Measurements from ENCODE around the gene TCP11L2. TPM values are rescaled to one million over a fixed set of nuclear protein-coding genes. Genes with fewer than 3 reads are reported as not detected.

Gene TCP11L2
- total and polyA plus RNA-seq, 2 of the 8 experiments (the other 6 are each of a cell fraction or from before 2014, with no cell fraction given): 2.1 to 7.1 TPM

- Histone ChIP-seq H3K27ac (ENCODE audit: low read depth, low read length) (no peak overlapping the region), H4K91ac (replicated peaks; ENCODE audit: insufficient read length, low read length) (no peak overlapping the region), H3K9ac (replicated peaks in 1 of 4; ENCODE audit: extremely low read depth in 1 of 4, low read depth in 3 of 4, low read length in 3 of 4) (no peak overlapping the region), H3K23ac (ENCODE audit: insufficient read length) (no peak overlapping the region), H4K5ac (ENCODE audit: insufficient read length, low read depth, low read length) (no peak overlapping the region), H2BK120ac (replicated peaks; ENCODE audit: low read depth, low read length) (no peak overlapping the region), H3K79me2 (ENCODE audit: control insufficient read depth in 1 of 2, insufficient read depth in 2 of 2, low read length in 2 of 2) (no peaks in the 10 kb centered on the region), H3K4ac (replicated peaks; ENCODE audit: insufficient read length, low read depth, low read length) (no peak overlapping the region), H2BK5ac (ENCODE audit: low read depth, low read length) (no peak overlapping the region), H2BK15ac (ENCODE audit: low read length) (no peak overlapping the region), H3K4me1 (replicated peaks in 1 of 4; ENCODE audit: control insufficient read depth in 3 of 4, insufficient read depth in 4 of 4, low read length in 3 of 4) (no peaks in the 10 kb centered on the region), H2BK20ac (ENCODE audit: low read length) (no peak overlapping the region), H3K36me3 (ENCODE audit: control insufficient read depth in 2 of 4, insufficient read depth in 4 of 4, low read length in 3 of 4) (no peaks in the 10 kb centered on the region), H2AK5ac (ENCODE audit: low read depth, low read length) (no peak overlapping the region), H3K56ac (replicated peaks; ENCODE audit: insufficient read length, low read depth, low read length) (no peak overlapping the region), H2BK12ac (ENCODE audit: low read depth, low read length) (no peak overlapping the region), H3K4me2 (ENCODE audit: insufficient read depth in 1 of 2, low read depth in 2 of 2, low read length in 2 of 2) (no peak overlapping the region), H3K4me3 (ENCODE audit: extremely low read depth in 1 of 4, insufficient read depth in 2 of 4, low read depth in 3 of 4, low read length in 4 of 4) (no peak overlapping the region), H3K9me3 (ENCODE audit: insufficient read depth in 2 of 2, low read depth in 1 of 2, low read length in 1 of 2) (no peaks in the 10 kb centered on the region), H4K20me1 (replicated peaks in 1 of 2; ENCODE audit: control insufficient read depth in 1 of 2, insufficient read depth in 2 of 2, low read length in 2 of 2) (no peaks in the 10 kb centered on the region), H3K23me2 (ENCODE audit: low read depth, low read length) (no peaks in the 10 kb centered on the region), H3K79me1 (ENCODE audit: low read depth, low read length) (no peaks in the 10 kb centered on the region), H4K8ac (ENCODE audit: extremely low read depth, insufficient read depth, low read length) (no peak overlapping the region), H3K18ac (ENCODE audit: extremely low read depth, low read length) (no peak overlapping the region), H3K27me3 (replicated peaks in 1 of 4; ENCODE audit: control insufficient read depth in 3 of 4, extremely low read depth in 1 of 4, insufficient read depth in 3 of 4, low read length in 3 of 4) (no peaks in the 10 kb centered on the region), H2AFZ (ENCODE audit: low read length) (no peak overlapping the region), H3K14ac (ENCODE audit: insufficient read length) (no peak overlapping the region)
- TF ChIP-seq HDAC6 (IDR thresholded peaks at IDR 0.05; ENCODE audit: low read depth, low read length): no peak
- no peak for TF ChIP-seq TEAD4 (IDR thresholded peaks at IDR 0.05; ENCODE audit: low read depth, low read length)
- no peak for TF ChIP-seq RNF2 (IDR thresholded peaks at IDR 0.05; ENCODE audit: borderline replicate concordance, low read depth, low read length, missing control alignments, poor library complexity, severe bottlenecking)
- TF ChIP-seq HDAC2 (IDR thresholded peaks at IDR 0.05; ENCODE audit: borderline replicate concordance in 1 of 2, low read depth in 2 of 2, low read length in 2 of 2): no peak
- no peak for TF ChIP-seq E2F6 (IDR thresholded peaks at IDR 0.05)
- DNase-seq (ENCODE audit: low read depth in 1 of 2, low spot score in 2 of 2) (no peak), FAIRE-seq (no peak)
- WGBS, 2 experiments (ENCODE audit: extremely low coverage in 1 of 2, insufficient coverage in 1 of 2, insufficient read length in 1 of 2, insufficient replicate concordance in 2 of 2, low coverage in 1 of 2, low lambda C conversion rate in 2 of 2, missing lambda C conversion rate in 1 of 2): 85% methylated on average over 4 of the region's 4 CpGs; no CpG with 5 or more reads in 1 of the 2 experiments
- ChIA-PET POLR2A (ENCODE audit: partially characterized antibody) (interaction anchor here (0.6 to 0.7 kb wide), 3 partner anchors 10 to 283 kb away, joined by 3 to 5 read pairs (median 3); partner anchors contain the start of gene POLR3B), CTCF (ENCODE audit: partially characterized antibody) (interaction anchor here (0.6 to 2.1 kb wide), 8 partner anchors 9 to 711 kb away, joined by 3 to 13 read pairs (median 4); partner anchors contain the start of gene POLR3B)
Measured at GRCh38 chr12:106348411-106348810, 45.9 kb downstream of the TCP11L2 start.
